ENCODE measurements around the gene CLBA1.

Gene CLBA1

DNA sequence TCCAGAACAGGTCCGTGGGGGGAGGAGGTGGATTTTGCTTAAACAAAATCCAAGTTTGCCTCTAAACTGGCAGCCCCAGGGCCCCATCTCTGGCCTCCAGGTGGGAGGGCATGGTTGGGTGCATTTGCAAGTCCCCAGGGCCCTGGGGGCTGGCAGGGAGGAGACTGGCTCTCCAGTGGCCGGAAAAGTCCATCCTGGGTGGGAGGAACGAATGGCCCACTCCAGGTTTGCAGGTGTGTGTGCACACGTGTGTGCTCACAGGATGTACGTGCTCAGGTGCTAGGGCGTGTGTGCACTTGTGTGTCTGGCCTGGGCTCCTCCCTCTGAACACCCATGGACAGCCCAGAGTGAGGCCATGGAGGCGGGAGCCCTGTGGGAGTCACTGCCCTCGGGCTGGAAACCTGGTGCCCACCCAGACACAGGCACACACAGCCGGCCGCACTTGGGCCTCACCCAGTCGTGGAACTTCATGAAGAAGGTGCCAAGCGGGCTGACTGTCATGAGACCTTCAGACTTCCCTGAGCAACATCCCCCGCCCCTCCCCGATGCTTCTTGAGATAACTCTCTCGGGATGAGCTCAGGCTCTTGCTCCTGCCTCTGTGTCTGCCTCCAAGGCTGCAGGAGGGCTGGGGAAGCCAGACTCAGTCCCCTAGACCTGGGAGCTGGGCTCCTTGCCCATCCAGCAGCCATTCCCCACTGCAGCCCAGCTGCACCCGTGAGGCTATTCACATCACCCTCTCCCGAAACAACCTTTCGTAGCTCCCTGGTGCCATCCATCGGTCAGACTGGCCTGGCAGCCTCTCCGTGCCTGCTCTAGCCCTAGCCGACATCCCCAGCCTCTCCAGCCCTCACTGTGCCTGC is 16.8 kb upstream of the CLBA1 start (continued):
- TF ChIP-seq, protein P1, sequence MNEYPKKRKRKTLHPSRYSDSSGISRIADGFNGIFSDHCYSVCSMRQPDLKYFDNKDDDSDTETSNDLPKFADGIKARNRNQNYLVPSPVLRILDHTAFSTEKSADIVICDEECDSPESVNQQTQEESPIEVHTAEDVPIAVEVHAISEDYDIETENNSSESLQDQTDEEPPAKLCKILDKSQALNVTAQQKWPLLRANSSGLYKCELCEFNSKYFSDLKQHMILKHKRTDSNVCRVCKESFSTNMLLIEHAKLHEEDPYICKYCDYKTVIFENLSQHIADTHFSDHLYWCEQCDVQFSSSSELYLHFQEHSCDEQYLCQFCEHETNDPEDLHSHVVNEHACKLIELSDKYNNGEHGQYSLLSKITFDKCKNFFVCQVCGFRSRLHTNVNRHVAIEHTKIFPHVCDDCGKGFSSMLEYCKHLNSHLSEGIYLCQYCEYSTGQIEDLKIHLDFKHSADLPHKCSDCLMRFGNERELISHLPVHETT (tag by site-specific recombination; IDR thresholded peaks at IDR 0.05) = no peak
- TF ChIP-seq ZBTB20 (tag by site-specific recombination; IDR thresholded peaks at IDR 0.05) (no peak; the same call in 1 of the 2 replicates), ZNF777 (tag by site-specific recombination; IDR thresholded peaks at IDR 0.05; ENCODE audit: borderline replicate concordance) (no peak), ZNF132 (tag by site-specific recombination; IDR thresholded peaks at IDR 0.05; ENCODE audit: borderline replicate concordance) (no peak), GLI2 (tag by site-specific recombination; IDR thresholded peaks at IDR 0.05; ENCODE audit: borderline replicate concordance, low read depth) (no peak), ZNF785 (tag by site-specific recombination; IDR thresholded peaks at IDR 0.05) (no peak), ZIC2 (tag by site-specific recombination; IDR thresholded peaks at IDR 0.05) (peak; percentile 31; the same call in 1 of the 2 replicates), MEIS1 (CRISPR knock-in tag; IDR thresholded peaks at IDR 0.05; ENCODE audit: borderline replicate concordance) (no peak), ZNF792 (tag by site-specific recombination; IDR thresholded peaks at IDR 0.05) (no peak), ZNF423 (tag by site-specific recombination; IDR thresholded peaks at IDR 0.05) (peak; percentile 34; the same call in 1 of the 2 replicates), OVOL3 (tag by site-specific recombination; IDR thresholded peaks at IDR 0.05) (no peak), TRIM28 (IDR thresholded peaks at IDR 0.05; ENCODE audit: borderline replicate concordance, low read length) (no peak), REPIN1 (tag by site-specific recombination; IDR thresholded peaks at IDR 0.05; ENCODE audit: low read depth) (no peak), ZNF629 (tag by site-specific recombination; IDR thresholded peaks at IDR 0.05) (no peak), ZNF560 (tag by site-specific recombination; IDR thresholded peaks at IDR 0.05; ENCODE audit: borderline replicate concordance) (no peak), ZFP41 (tag by site-specific recombination; IDR thresholded peaks at IDR 0.05; ENCODE audit: borderline replicate concordance) (no peak), ZNF670 (tag by site-specific recombination; IDR thresholded peaks at IDR 0.05; ENCODE audit: low read depth) (no peak), ZNF529 (tag by site-specific recombination; IDR thresholded peaks at IDR 0.05; ENCODE audit: insufficient replicate concordance) (no peak), PRDM1 (tag by site-specific recombination; IDR thresholded peaks at IDR 0.05) (no peak), ZNF350 (tag by site-specific recombination; IDR thresholded peaks at IDR 0.05) (no peak)
- TF ChIP-seq, protein P2, sequence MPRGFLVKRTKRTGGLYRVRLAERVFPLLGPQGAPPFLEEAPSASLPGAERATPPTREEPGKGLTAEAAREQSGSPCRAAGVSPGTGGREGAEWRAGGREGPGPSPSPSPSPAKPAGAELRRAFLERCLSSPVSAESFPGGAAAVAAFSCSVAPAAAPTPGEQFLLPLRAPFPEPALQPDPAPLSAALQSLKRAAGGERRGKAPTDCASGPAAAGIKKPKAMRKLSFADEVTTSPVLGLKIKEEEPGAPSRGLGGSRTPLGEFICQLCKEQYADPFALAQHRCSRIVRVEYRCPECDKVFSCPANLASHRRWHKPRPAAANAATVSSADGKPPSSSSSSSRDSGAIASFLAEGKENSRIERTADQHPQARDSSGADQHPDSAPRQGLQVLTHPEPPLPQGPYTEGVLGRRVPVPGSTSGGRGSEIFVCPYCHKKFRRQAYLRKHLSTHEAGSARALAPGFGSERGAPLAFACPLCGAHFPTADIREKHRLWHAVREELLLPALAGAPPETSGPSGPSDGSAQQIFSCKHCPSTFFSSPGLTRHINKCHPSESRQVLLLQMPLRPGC (tag by site-specific recombination; IDR thresholded peaks at IDR 0.05) = no peak
- TF ChIP-seq, protein P3, sequence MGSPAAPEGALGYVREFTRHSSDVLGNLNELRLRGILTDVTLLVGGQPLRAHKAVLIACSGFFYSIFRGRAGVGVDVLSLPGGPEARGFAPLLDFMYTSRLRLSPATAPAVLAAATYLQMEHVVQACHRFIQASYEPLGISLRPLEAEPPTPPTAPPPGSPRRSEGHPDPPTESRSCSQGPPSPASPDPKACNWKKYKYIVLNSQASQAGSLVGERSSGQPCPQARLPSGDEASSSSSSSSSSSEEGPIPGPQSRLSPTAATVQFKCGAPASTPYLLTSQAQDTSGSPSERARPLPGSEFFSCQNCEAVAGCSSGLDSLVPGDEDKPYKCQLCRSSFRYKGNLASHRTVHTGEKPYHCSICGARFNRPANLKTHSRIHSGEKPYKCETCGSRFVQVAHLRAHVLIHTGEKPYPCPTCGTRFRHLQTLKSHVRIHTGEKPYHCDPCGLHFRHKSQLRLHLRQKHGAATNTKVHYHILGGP (tag by site-specific recombination; IDR thresholded peaks at IDR 0.05) = no peak
- TF ChIP-seq, protein P4, sequence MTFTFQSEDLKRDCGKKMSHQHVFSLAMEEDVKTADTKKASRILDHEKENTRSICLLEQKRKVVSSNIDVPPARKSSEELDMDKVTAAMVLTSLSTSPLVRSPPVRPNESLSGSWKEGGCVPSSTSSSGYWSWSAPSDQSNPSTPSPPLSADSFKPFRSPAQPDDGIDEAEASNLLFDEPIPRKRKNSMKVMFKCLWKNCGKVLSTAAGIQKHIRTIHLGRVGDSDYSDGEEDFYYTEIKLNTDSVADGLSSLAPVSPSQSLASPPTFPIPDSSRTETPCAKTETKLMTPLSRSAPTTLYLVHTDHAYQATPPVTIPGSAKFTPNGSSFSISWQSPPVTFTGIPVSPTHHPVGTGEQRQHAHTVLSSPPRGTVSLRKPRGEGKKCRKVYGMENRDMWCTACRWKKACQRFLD (tag by site-specific recombination; IDR thresholded peaks at IDR 0.05) = no peak
- TF ChIP-seq, protein P5, sequence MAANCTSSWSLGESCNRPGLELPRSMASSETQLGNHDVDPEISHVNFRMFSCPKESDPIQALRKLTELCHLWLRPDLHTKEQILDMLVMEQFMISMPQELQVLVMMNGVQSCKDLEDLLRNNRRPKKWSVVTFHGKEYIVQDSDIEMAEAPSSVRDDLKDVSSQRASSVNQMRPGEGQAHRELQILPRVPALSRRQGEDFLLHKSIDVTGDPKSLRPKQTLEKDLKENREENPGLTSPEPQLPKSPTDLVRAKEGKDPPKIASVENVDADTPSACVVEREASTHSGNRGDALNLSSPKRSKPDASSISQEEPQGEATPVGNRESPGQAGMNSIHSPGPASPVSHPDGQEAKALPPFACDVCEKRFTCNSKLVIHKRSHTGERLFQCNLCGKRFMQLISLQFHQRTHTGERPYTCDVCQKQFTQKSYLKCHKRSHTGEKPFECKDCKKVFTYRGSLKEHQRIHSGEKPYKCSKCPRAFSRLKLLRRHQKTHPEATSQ (tag by site-specific recombination; IDR thresholded peaks at IDR 0.05) = peak; percentile 16; the same call in 1 of the 2 replicates
- TF ChIP-seq, protein P6, sequence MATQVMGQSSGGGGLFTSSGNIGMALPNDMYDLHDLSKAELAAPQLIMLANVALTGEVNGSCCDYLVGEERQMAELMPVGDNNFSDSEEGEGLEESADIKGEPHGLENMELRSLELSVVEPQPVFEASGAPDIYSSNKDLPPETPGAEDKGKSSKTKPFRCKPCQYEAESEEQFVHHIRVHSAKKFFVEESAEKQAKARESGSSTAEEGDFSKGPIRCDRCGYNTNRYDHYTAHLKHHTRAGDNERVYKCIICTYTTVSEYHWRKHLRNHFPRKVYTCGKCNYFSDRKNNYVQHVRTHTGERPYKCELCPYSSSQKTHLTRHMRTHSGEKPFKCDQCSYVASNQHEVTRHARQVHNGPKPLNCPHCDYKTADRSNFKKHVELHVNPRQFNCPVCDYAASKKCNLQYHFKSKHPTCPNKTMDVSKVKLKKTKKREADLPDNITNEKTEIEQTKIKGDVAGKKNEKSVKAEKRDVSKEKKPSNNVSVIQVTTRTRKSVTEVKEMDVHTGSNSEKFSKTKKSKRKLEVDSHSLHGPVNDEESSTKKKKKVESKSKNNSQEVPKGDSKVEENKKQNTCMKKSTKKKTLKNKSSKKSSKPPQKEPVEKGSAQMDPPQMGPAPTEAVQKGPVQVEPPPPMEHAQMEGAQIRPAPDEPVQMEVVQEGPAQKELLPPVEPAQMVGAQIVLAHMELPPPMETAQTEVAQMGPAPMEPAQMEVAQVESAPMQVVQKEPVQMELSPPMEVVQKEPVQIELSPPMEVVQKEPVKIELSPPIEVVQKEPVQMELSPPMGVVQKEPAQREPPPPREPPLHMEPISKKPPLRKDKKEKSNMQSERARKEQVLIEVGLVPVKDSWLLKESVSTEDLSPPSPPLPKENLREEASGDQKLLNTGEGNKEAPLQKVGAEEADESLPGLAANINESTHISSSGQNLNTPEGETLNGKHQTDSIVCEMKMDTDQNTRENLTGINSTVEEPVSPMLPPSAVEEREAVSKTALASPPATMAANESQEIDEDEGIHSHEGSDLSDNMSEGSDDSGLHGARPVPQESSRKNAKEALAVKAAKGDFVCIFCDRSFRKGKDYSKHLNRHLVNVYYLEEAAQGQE (tag by site-specific recombination; IDR thresholded peaks at IDR 0.05) = no peak
- TF ChIP-seq, protein P7, sequence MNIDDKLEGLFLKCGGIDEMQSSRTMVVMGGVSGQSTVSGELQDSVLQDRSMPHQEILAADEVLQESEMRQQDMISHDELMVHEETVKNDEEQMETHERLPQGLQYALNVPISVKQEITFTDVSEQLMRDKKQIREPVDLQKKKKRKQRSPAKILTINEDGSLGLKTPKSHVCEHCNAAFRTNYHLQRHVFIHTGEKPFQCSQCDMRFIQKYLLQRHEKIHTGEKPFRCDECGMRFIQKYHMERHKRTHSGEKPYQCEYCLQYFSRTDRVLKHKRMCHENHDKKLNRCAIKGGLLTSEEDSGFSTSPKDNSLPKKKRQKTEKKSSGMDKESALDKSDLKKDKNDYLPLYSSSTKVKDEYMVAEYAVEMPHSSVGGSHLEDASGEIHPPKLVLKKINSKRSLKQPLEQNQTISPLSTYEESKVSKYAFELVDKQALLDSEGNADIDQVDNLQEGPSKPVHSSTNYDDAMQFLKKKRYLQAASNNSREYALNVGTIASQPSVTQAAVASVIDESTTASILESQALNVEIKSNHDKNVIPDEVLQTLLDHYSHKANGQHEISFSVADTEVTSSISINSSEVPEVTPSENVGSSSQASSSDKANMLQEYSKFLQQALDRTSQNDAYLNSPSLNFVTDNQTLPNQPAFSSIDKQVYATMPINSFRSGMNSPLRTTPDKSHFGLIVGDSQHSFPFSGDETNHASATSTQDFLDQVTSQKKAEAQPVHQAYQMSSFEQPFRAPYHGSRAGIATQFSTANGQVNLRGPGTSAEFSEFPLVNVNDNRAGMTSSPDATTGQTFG (tag by site-specific recombination; IDR thresholded peaks at IDR 0.05; ENCODE audit: borderline replicate concordance) = no peak
